GM19452 (cell line): ENCODE measurements around the gene PPP1R13B.

Experiments used
- ATAC-seq: cut with Tn5 transposase; IDR thresholded peaks from one replicate; pipeline ENCODE4 v1.9.1; 2021; ENCODE audit not compliant: unreplicated experiment

Gene PPP1R13B

GRCh38 chr14:103745424-103745823 is 102.0 kb downstream of the PPP1R13B start:
- ATAC-seq, result no peak

GRCh38 chr14:103744621-103745395 is 102.6 kb downstream of the PPP1R13B start:
- no peak for ATAC-seq

GRCh38 chr14:103743691-103744090 is 103.7 kb downstream of the PPP1R13B start:
- no peak for ATAC-seq

GRCh38 chr14:103742499-103743255 is 104.7 kb downstream of the PPP1R13B start:
- no peak for ATAC-seq

- ATAC-seq, result no peak
These were observed 105.5 kb downstream of the PPP1R13B start for GRCh38 chr14:103741876-103742275.

- ATAC-seq, result no peak
These were observed 106.2 kb downstream of the PPP1R13B start for GRCh38 chr14:103740991-103741689.

- ATAC-seq, result no peak
These were observed 107.4 kb downstream of the PPP1R13B start for GRCh38 chr14:103739793-103740501.

GRCh38 chr14:103739466-103739792 is 107.9 kb downstream of the PPP1R13B start:
- no peak for ATAC-seq

- no peak for ATAC-seq
These were observed 108.5 kb downstream of the PPP1R13B start for GRCh38 chr14:103738701-103739451.

- ATAC-seq, result no peak
These were observed 109.2 kb downstream of the PPP1R13B start for GRCh38 chr14:103738166-103738565.

- ATAC-seq, result no peak
These were observed 109.8 kb downstream of the PPP1R13B start for GRCh38 chr14:103737432-103738045.

GRCh38 chr14:103736546-103737431 is 110.6 kb downstream of the PPP1R13B start:
- no peak for ATAC-seq

- no peak for ATAC-seq
These were observed 111.4 kb downstream of the PPP1R13B start for GRCh38 chr14:103735815-103736545.

GRCh38 chr14:103735439-103735814 is 111.9 kb downstream of the PPP1R13B start:
- ATAC-seq, result no peak

GRCh38 chr14:103735022-103735421 is 112.4 kb downstream of the PPP1R13B start:
- ATAC-seq, result no peak

GRCh38 chr14:103734081-103734888 is 113.1 kb downstream of the PPP1R13B start:
- no peak for ATAC-seq

- no peak for ATAC-seq
These were observed 113.7 kb downstream of the PPP1R13B start for GRCh38 chr14:103733651-103734050.
